ENCODE data around the gene ALG6. TPM values are rescaled to one million over a fixed set of nuclear protein-coding genes. Genes with fewer than 3 reads are reported as not detected.
A peak's percentile ranks its signal among the peaks of the same experiment; 100 is the strongest.
"Not testable (repeated sequence)": the region's sequence is repeated elsewhere in the genome, so short reads cannot be mapped to it uniquely, and the experiment has no call there.

Gene ALG6
- total RNA-seq, 1 experiment from 2014 or later: 21.4 TPM

GRCh38 chr1:63466759-63467158 is 99.3 kb downstream of the ALG6 start:
- no peak overlapping the region for H2BK5ac ChIP-seq (ENCODE audit: insufficient read length, low read length)
- no peak overlapping the region for H4K5ac ChIP-seq (ENCODE audit: insufficient read length, low read depth, low read length)
- H4K91ac ChIP-seq (ENCODE audit: insufficient read length, low read depth, low read length): no peak overlapping the region
- H3K18ac ChIP-seq (ENCODE audit: insufficient read length, low read depth, low read length): no peak overlapping the region
- H3K9ac ChIP-seq (ENCODE audit: extremely low read depth, insufficient read length, low read length): no peak overlapping the region
- H4K20me1 ChIP-seq (ENCODE audit: control insufficient read depth, insufficient read depth, insufficient read length): no peaks in the 10 kb centered on the region
- no peak overlapping the region for H4K8ac ChIP-seq (replicated peaks; ENCODE audit: insufficient read length, low read depth, low read length)
- H3K14ac ChIP-seq (ENCODE audit: insufficient read depth, low read length): no peak overlapping the region
- Mint-ChIP-seq H3K27me3 (ENCODE audit: low read depth) (no peaks in the 10 kb centered on the region), H3K4me3 (no peak overlapping the region), H3K9me3 (peaks cover 22 to 31% of the 10 kb centered on the region in 2 experiments), H3K4me1 (no peaks in the 10 kb centered on the region), H3K27ac (no peak overlapping the region), H3K36me3 (ENCODE audit: insufficient read depth in 1 of 3, low read depth in 3 of 3) (peaks cover 36 to 37% (median 37%) of the 10 kb centered on the region in 3 experiments)
- H3K79me2 ChIP-seq (ENCODE audit: insufficient read depth, low read length): no peaks in the 10 kb centered on the region
- H3K23me2 ChIP-seq (ENCODE audit: insufficient read length, low read depth, low read length, poor library complexity, severe bottlenecking): no peaks in the 10 kb centered on the region
- no peak overlapping the region for H2BK120ac ChIP-seq (ENCODE audit: low read depth, low read length, poor library complexity, severe bottlenecking)
- H2AFZ ChIP-seq (ENCODE audit: low read length): no peak overlapping the region
- H3K23ac ChIP-seq (ENCODE audit: insufficient read length, low read depth, low read length): no peak overlapping the region
- TF ChIP-seq CTCF (conservative IDR thresholded peaks at IDR 0.05): no peak; the same call in 1 of the 3 replicates
- no peak overlapping the region for H2AK5ac ChIP-seq (ENCODE audit: insufficient read length, low read length)
- no peak overlapping the region for H3K4me2 ChIP-seq (ENCODE audit: insufficient read depth, insufficient read length, low read length)
- no peak overlapping the region for H2BK15ac ChIP-seq (ENCODE audit: low read depth, low read length)
- no peak overlapping the region for H2BK12ac ChIP-seq (ENCODE audit: insufficient read length, low read depth, low read length)
- H3K27me3 ChIP-seq (ENCODE audit: insufficient read depth, low read length): no peaks in the 10 kb centered on the region
- no peaks in the 10 kb centered on the region for H3K4me1 ChIP-seq (ENCODE audit: insufficient read depth, low read length)
- H3K27ac ChIP-seq (ENCODE audit: insufficient read length, low read depth, low read length): no peak overlapping the region
- no peaks in the 10 kb centered on the region for H3K9me3 ChIP-seq (ENCODE audit: control insufficient read depth, low read depth, low read length)
- no CpG with 5 or more reads among the region's 3 CpGs for WGBS (ENCODE audit: extremely low coverage, insufficient read length, low lambda C conversion rate)
- H3K56ac ChIP-seq (ENCODE audit: insufficient read length, low read depth, low read length): no peak overlapping the region
- H3K4ac ChIP-seq (ENCODE audit: low read depth, low read length): no peak overlapping the region
- no peak overlapping the region for H2BK20ac ChIP-seq (ENCODE audit: low read depth, low read length, poor library complexity, severe bottlenecking)
- H3K79me1 ChIP-seq (ENCODE audit: insufficient read depth, low read depth, low read length, poor library complexity, severe bottlenecking): no peaks in the 10 kb centered on the region
- no peak overlapping the region for H3T11ph ChIP-seq (ENCODE audit: low read length)
- peak; percentile 29 for DNase-seq

DNA sequence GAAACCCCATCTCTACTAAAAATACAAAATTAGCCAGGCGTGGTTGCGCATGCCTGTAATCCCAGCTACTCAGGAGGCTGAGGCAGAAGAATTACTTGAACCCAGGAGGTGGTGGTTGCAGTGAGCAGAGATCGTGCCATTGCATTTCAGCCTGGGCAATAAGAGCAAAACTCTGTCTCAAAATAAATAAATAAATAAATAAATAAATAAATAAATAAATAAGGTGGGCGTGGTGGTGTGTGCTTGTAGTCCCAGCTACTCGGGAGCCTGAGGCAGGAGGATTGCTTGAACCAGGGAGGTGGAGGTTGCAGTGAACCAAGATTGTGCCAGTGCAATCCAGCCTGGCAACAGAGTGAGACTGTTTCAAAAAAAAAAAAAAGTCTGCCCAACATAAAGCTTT is 101.3 kb downstream of the ALG6 start:
- H2AK5ac ChIP-seq (ENCODE audit: insufficient read length, low read length); H3K27ac Mint-ChIP-seq; H2BK15ac ChIP-seq (ENCODE audit: low read depth, low read length); H2BK5ac ChIP-seq (ENCODE audit: insufficient read length, low read length); H4K20me1 ChIP-seq (ENCODE audit: control insufficient read depth, insufficient read depth, insufficient read length); H3K79me1 ChIP-seq (ENCODE audit: insufficient read depth, low read depth, low read length, poor library complexity, severe bottlenecking); H3K4me1 Mint-ChIP-seq; H3K9ac ChIP-seq (ENCODE audit: extremely low read depth, insufficient read length, low read length); H3K27me3 Mint-ChIP-seq (ENCODE audit: low read depth); H3K23ac ChIP-seq (ENCODE audit: insufficient read length, low read depth, low read length); H3K79me2 ChIP-seq (ENCODE audit: insufficient read depth, low read length); H2BK20ac ChIP-seq (ENCODE audit: low read depth, low read length, poor library complexity, severe bottlenecking); H4K8ac ChIP-seq (replicated peaks; ENCODE audit: insufficient read length, low read depth, low read length); H2BK12ac ChIP-seq (ENCODE audit: insufficient read length, low read depth, low read length); H3K4ac ChIP-seq (ENCODE audit: low read depth, low read length); H3K9me3 ChIP-seq (ENCODE audit: control insufficient read depth, low read depth, low read length); H2AFZ ChIP-seq (ENCODE audit: low read length); H3K18ac ChIP-seq (ENCODE audit: insufficient read length, low read depth, low read length); H4K5ac ChIP-seq (ENCODE audit: insufficient read length, low read depth, low read length); H3K27ac ChIP-seq (ENCODE audit: insufficient read length, low read depth, low read length); H3K4me2 ChIP-seq (ENCODE audit: insufficient read depth, insufficient read length, low read length); H4K91ac ChIP-seq (ENCODE audit: insufficient read length, low read depth, low read length); DNase-seq; H3T11ph ChIP-seq (ENCODE audit: low read length); H3K23me2 ChIP-seq (ENCODE audit: insufficient read length, low read depth, low read length, poor library complexity, severe bottlenecking); H3K14ac ChIP-seq (ENCODE audit: insufficient read depth, low read length); H3K4me1 ChIP-seq (ENCODE audit: insufficient read depth, low read length); H3K4me3 Mint-ChIP-seq; H2BK120ac ChIP-seq (ENCODE audit: low read depth, low read length, poor library complexity, severe bottlenecking); H3K56ac ChIP-seq (ENCODE audit: insufficient read length, low read depth, low read length); H3K27me3 ChIP-seq (ENCODE audit: insufficient read depth, low read length): not testable (repeated sequence)
- Mint-ChIP-seq H3K36me3 (ENCODE audit: insufficient read depth in 1 of 3, low read depth in 3 of 3) (peaks cover 31 to 34% (median 32%) of the 10 kb centered on the region in 3 experiments), H3K9me3 (peaks cover 26 to 29% of the 10 kb centered on the region in 2 experiments)
- no CpG with 5 or more reads among the region's 5 CpGs for WGBS (ENCODE audit: extremely low coverage, insufficient read length, low lambda C conversion rate)

All from H9 (cell line).